Stomach smooth muscle (tissue), 2 donors: ENCODE measurements around the gene C10orf95.
"Not testable (repeated sequence)": the region's sequence is repeated elsewhere in the genome, so short reads cannot be mapped to it uniquely, and the experiment has no call there.

Experiments used
- H3K27ac ChIP-seq: one replicate; pipeline ENCODE4 v1.7.0; 2013; ENCODE audit warnings: mild to moderate bottlenecking, low read length, inconsistent platforms
- H3K27me3 ChIP-seq, 2 donors: one replicate each; pipeline ENCODE4 v1.7.0; 2013; ENCODE audit warnings: low read length in 2 of 2; ENCODE audit not compliant: insufficient read depth in 2 of 2, control insufficient read depth in 1 of 2
- H3K36me3 ChIP-seq, 2 donors: one replicate each; pipeline ENCODE4 v1.7.0; 2013; ENCODE audit warnings: low read length in 2 of 2; ENCODE audit not compliant: control insufficient read depth in 2 of 2, insufficient read depth in 2 of 2
- H3K4me1 ChIP-seq: one replicate; pipeline ENCODE4 v1.7.0; 2013; ENCODE audit warnings: low read length; ENCODE audit not compliant: control insufficient read depth, insufficient read depth
- H3K4me3 ChIP-seq, 2 donors: one replicate each; pipeline ENCODE4 v1.7.0; 2013; ENCODE audit warnings: low read length in 2 of 2
- H3K9ac ChIP-seq, 2 donors: one replicate each; pipeline ENCODE4 v1.7.0; 2013; ENCODE audit warnings: low read length in 2 of 2, mild to moderate bottlenecking in 1 of 2
- H3K9me3 ChIP-seq, 2 donors: one replicate each; pipeline ENCODE4 v1.7.0; 2013; ENCODE audit warnings: low read length in 2 of 2; ENCODE audit not compliant: control insufficient read depth in 2 of 2
- donor health status: healthy.
- donor health status: Pancreatic carcinoma.

The C10orf95 gene, protein sequence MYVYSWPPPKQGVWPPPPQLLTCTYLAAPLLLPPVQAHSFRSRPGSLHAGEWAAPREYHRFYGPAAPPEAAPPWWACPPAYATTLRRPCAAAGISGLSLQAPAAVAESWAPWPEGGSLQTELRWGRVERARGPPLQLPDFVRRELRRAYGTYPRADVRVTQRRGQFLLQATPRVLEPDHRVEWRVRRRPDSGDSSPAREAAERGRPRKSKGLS

DNA sequence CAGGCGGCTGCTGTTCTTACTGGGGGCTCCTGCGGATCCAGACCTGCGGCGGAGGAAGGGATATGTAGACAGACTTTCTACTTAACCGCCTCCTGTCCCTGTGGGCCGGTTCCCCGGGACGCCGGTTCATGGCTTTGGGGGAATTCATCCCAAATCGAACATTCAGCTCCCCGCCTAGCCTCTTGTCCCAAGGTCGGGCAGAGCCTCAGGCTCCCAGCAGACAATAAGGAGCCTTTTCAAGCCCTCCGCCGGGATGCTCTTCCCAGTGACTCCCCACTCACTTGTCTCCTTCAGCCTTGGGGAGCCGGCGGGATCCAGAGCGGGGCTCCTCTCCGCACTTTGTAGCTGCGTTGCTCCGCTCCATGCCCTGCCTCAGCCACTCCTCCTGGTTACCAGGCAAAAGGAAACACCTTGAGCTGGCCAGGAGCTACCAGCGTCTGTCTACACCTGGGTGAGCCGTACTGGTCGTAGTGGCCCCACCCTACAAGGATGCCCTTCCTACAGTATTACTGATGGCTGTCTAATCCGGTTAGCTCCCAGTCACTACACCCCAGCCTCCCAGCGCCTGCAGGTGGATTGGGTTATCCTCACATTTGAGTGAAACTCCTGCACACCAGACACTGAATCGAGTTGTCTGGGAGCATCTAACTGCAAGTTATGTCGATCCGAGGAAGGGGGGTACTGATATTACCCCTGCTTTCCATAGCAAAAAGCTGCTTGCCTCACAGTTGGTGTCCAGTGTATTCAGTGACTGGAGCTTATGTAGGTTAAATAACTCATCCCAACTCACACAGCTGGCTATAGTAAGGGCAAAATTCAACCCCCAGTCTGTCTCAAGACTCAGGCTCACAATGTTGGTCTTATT is at the start of gene C10orf95:
TSS of gene C10orf95 (minus strand) at position 439 of the 865 bp plus-strand sequence. CDS start 450 bp downstream, outside the sequence.
- Histone ChIP-seq H3K4me3 (peak within 1 kb of the TSS; percentile 87 to 95), H3K27ac (peak within 1 kb of the TSS; percentile 60), H3K9me3 (no peaks in the 10 kb centered on the region), H3K9ac (peak within 1 kb of the TSS; percentile 58 to 83), H3K4me1 (peaks cover 13% of the 10 kb centered on the region), H3K27me3 (no peaks in the 10 kb centered on the region), H3K36me3 (no peaks in the 10 kb centered on the region)

DNA sequence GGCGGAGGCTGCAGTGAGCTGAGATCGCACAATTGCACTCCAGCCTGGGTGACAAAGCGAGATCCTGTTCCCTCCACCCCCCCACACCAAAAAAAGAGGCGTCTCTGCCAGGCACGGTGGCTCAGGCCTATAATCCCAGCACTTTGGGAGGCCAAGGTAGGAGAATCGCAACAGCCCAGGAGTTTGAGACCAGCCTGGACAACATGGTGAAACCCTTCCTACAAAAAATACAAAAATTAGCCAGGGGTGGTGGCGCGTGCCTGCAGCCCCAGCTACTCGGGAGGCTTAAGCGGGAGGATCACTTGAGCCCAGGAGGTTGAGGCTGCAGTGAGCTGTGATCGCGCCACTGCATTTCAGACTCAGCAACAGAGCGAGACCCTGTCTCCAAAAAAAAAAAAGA is 49.3 kb upstream of the C10orf95 start:
- H3K9me3 ChIP-seq, H3K9ac ChIP-seq, H3K27ac ChIP-seq, H3K36me3 ChIP-seq, H3K27me3 ChIP-seq: not testable (repeated sequence)
- peaks cover 28% of the 10 kb centered on the region for H3K4me1 ChIP-seq
- H3K4me3 ChIP-seq: peak overlapping the region in 1 of 2 donors; percentile 98

DNA sequence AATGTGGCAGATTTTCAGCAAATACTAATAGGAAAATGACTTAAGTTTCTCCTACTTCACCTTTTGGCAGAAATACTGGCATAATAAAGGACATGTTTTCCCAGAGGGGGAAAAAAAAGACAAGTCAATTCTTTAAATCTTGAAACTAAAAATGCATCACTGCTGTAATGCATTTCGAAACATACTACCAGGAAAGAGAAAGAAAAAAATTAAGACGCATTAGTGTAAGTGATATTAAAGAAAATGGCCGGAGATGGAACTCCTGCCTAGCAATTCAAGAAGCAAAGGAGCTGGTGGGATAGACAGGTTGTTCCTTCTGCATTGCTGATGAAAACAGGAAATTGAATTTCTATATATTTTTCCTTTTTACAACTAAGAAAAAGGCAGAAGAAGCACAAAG is 48.0 kb upstream of the C10orf95 start:
- Histone ChIP-seq H3K9ac (no peak overlapping the region), H3K4me3 (no peak overlapping the region), H3K27ac (no peak overlapping the region), H3K9me3 (no peaks in the 10 kb centered on the region), H3K4me1 (peaks cover 21% of the 10 kb centered on the region), H3K27me3 (no peaks in the 10 kb centered on the region), H3K36me3 (no peaks in the 10 kb centered on the region)

DNA sequence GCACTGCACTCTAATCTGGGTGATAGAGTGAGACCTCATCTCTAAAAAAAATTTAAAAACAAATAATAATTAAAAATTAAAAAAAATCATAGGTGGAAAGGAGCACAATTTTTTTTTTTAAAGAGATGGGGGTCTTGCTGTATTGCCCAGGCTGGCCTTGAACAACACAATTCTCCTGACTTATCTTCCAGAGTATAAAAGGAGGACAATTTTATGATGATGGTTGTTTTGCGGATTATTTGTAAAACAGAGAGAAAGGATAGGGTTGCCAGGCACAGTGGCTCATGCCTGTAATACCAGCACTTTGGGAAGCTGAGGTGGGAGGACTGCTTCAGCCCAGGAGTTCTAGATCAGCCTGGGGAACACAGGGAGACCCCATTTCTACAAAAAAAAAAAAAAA is 46.2 kb upstream of the C10orf95 start:
- H3K9ac ChIP-seq: no peak overlapping the region
- no peak overlapping the region for H3K27ac ChIP-seq
- no peak overlapping the region for H3K4me3 ChIP-seq
- no peaks in the 10 kb centered on the region for H3K36me3 ChIP-seq
- no peaks in the 10 kb centered on the region for H3K9me3 ChIP-seq
- H3K4me1 ChIP-seq: peaks cover 31% of the 10 kb centered on the region
- H3K27me3 ChIP-seq: no peaks in the 10 kb centered on the region

DNA sequence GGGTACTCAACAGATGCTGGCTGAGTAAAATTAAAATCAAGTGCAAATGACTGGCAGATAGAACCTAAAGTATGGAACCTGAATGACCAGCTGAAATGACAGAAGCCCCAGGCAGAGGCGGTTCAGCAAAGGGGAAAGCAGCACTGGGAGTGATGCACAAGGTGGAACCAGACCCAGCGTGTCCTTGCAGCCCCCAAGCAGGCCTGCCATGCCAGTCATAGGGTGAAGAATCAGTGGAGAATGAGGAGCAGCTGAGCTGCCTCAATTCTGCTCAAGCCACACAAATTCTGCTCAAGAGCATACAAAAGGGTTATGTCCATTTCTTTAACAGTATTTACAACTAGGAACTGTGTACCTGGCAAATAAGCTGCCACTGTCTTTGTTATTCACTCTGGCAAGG is 42.4 kb upstream of the C10orf95 start:
- Histone ChIP-seq H3K4me1 (peaks cover 27% of the 10 kb centered on the region), H3K27ac (peak overlapping the region; percentile 68)

DNA sequence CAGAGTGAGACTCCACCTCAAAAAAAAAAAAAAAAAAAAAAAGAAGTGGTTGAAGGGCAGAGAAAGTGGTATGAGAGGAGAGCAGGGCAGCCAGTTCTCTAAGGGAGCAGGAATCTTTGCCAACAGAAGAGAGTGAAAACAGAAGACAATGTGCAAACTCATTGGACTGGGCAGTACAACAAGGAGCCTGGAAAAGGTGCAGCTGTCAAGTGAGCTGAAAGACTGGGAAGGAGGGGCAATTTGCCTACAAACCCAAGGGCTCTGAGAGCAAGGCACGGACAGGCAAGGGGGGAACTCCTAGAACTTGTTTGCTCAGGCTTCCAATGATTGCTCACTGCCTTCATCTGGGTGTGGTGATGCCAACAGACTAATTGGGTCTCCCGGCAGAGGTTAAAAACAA is 41.6 kb upstream of the C10orf95 start:
- Histone ChIP-seq H3K9me3 (no peaks in the 10 kb centered on the region), H3K27ac (peak overlapping the region; percentile 73), H3K9ac (peak overlapping the region in 1 of 2 donors; percentile 2), H3K4me3 (peak overlapping the region in 1 of 2 donors; percentile 46), H3K4me1 (peaks cover 27% of the 10 kb centered on the region), H3K27me3 (no peaks in the 10 kb centered on the region), H3K36me3 (peaks cover 16 to 19% of the 10 kb centered on the region in 2 donors)

More for the DNA sequence above, 42.4 kb upstream of the C10orf95 start:
- no peaks in the 10 kb centered on the region for H3K27me3 ChIP-seq
- peaks cover 8 to 12% of the 10 kb centered on the region in 2 donors for H3K36me3 ChIP-seq
- H3K9me3 ChIP-seq: no peaks in the 10 kb centered on the region
- no peak overlapping the region for H3K9ac ChIP-seq
- peak overlapping the region; percentile 40 to 46 for H3K4me3 ChIP-seq

DNA sequence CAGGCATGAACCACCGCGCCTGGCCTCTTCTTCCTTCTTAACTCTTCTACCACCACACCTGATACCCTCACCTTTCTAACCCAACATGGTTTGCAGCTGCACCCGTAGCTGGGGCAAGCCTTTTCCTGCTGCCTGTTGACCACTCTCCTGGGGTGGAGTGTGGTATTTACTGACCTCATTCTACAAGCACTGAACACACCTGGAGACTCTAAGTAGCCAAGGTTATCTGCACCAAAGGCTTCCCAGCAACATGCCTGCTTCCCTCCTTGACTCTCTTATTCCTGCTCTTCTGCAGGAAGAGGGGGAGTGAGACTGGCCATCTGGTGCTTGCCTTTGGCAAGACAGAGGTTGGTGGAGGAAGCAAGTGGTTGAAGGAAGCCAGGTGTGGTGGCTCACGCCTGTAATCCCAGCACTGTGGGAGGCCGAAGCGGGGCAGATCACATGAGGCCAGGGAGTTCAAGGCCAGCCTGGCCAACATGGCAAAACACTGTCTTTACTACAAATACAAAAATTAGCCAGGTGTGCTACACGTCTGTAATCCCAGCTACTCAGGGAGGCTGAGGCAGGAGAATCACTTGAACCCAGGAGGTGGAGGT is 41.1 kb upstream of the C10orf95 start:
- H3K9me3 ChIP-seq: no peaks in the 10 kb centered on the region
- peaks cover 18 to 21% of the 10 kb centered on the region in 2 donors for H3K36me3 ChIP-seq
- peak overlapping the region; percentile 73 for H3K27ac ChIP-seq
- H3K9ac ChIP-seq: no peak overlapping the region
- H3K4me3 ChIP-seq: peak overlapping the region in 1 of 2 donors; percentile 48
- peaks cover 27% of the 10 kb centered on the region for H3K4me1 ChIP-seq
- H3K27me3 ChIP-seq: no peaks in the 10 kb centered on the region

DNA sequence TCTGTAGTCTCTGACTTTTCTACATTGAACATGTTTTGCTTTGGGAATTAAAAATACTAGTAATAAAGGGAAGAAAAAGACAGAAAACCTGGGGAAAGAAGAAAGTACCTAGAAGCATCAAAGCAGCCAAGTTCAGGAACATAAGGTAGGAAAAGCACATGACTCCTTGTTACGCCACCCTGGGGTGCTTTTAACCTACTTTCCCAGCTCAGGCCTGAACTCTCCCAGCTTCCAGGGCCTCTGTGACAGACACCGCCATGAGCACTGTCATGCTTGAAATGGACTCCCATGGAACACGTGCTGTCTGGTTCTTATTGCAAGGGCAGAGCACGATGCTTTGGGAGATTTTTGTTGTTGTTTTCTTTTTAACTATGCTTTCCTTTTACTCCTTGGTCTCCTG is 39.8 kb upstream of the C10orf95 start:
- Histone ChIP-seq H3K4me1 (peaks cover 27% of the 10 kb centered on the region), H3K27ac (peak overlapping the region; percentile 37), H3K4me3 (no peak overlapping the region), H3K36me3 (peaks cover 26 to 32% of the 10 kb centered on the region in 2 donors), H3K9me3 (no peaks in the 10 kb centered on the region), H3K27me3 (no peaks in the 10 kb centered on the region), H3K9ac (no peak overlapping the region)

DNA sequence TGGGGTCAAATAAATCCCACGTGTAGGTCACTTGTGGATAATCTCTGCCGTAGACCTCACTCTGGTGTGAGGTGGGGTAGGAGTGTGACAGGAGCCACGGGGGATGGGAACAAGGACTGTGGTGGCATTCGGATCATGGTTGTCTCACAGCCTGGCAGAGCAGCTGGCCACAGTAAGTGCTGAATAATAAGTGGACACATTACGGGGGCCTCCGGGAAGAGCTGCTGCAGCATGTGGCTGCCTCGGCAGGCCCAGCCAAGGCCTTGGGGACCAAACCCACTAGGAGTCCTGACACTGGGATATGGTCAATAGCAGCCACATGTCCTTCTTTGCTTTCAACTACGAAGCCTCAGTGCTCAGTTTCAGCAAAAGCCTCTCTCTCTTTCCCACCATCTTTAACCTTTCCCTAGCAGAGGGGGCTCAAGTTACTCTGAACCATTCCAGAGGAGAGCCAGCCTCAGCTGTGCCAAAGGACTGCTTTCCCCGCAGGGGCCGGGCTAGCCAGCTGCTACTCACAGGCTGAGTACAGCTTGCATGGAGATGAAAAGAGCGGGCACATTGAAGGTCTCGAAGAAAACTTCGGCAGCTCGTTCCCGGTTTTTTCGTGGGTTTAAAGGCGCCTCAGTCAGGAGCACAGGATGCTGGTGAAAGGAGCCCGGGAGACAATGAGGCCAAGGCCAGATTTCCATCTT is 33.9 kb upstream of the C10orf95 start:
- peaks cover 79 to 87% of the 10 kb centered on the region in 2 donors for H3K36me3 ChIP-seq
- H3K4me1 ChIP-seq: no peaks in the 10 kb centered on the region
- no peaks in the 10 kb centered on the region for H3K27me3 ChIP-seq
- no peak overlapping the region for H3K27ac ChIP-seq
- H3K9me3 ChIP-seq: no peaks in the 10 kb centered on the region
- no peak overlapping the region for H3K4me3 ChIP-seq
- no peak overlapping the region for H3K9ac ChIP-seq

DNA sequence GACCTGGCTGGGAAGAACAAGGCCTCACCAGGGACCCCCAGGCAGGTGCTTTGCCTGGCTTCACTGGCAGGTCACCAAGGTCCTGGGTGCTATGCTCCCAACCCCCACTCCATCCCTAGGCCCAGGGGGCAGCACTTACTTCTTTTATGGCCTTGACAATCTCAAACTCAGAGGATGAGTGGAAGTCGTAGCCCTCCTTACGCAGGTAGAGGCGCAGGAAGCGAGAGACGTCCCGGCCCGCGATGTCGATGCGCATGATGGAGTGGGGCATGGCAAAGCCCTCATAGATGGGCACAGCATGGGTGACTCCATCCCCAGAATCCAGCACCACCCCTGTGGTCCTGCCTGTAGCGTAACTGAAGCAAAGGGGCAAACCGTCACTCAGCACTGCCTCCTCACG is 32.7 kb upstream of the C10orf95 start:
- no peak overlapping the region for H3K4me3 ChIP-seq
- H3K9me3 ChIP-seq: no peaks in the 10 kb centered on the region
- H3K27ac ChIP-seq: no peak overlapping the region
- H3K27me3 ChIP-seq: no peaks in the 10 kb centered on the region
- H3K4me1 ChIP-seq: peaks cover 3% of the 10 kb centered on the region
- no peak overlapping the region for H3K9ac ChIP-seq
- peaks cover 82 to 85% of the 10 kb centered on the region in 2 donors for H3K36me3 ChIP-seq
